Stimulated activated CD8-positive, alpha-beta memory T cell treated with anti-CD3 and anti-CD28 coated beads, Interleukin-15, amount 100 ng/mL, for 24 hours (primary cell): ENCODE results near the gene PRRC2C.
"Not testable (repeated sequence)": the region's sequence is repeated elsewhere in the genome, so short reads cannot be mapped to it uniquely, and the experiment has no call there.

ENCODE experiments used
- DNase-seq: peaks from one replicate; pipeline ENCODE4 v3.0.0-alpha.2; 2020; ENCODE audit warnings: low read depth

The PRRC2C gene

GRCh38 chr1:171500803-171501202, 15.5 kb downstream of the PRRC2C start:
- no peak for DNase-seq

- DNase-seq: no peak
Observed at GRCh38 chr1:171501305-171502024, 16.1 kb downstream of the PRRC2C start.

- DNase-seq: no peak
Observed at GRCh38 chr1:171506525-171507304, 21.4 kb downstream of the PRRC2C start.

GRCh38 chr1:171507435-171507834, 22.1 kb downstream of the PRRC2C start:
- DNase-seq: no peak

- DNase-seq: no peak
Observed at GRCh38 chr1:171509191-171509590, 23.9 kb downstream of the PRRC2C start.

GRCh38 chr1:171513743-171514142, 28.4 kb downstream of the PRRC2C start:
- no peak for DNase-seq

- no peak for DNase-seq
Observed at GRCh38 chr1:171515299-171515698, 30.0 kb downstream of the PRRC2C start.

GRCh38 chr1:171515741-171516140, 30.4 kb downstream of the PRRC2C start:
- no peak for DNase-seq

- no peak for DNase-seq
Observed at GRCh38 chr1:171521567-171521966, 36.2 kb downstream of the PRRC2C start.

- DNase-seq: no peak
Observed at GRCh38 chr1:171530676-171531075, 45.3 kb downstream of the PRRC2C start.

- DNase-seq: no peak
Observed at GRCh38 chr1:171532520-171532919, 47.2 kb downstream of the PRRC2C start.

- DNase-seq: no peak
Observed at GRCh38 chr1:171545523-171545922, 60.2 kb downstream of the PRRC2C start.

- no peak for DNase-seq
Observed at GRCh38 chr1:171550050-171550449, 64.7 kb downstream of the PRRC2C start.

- DNase-seq: not testable (repeated sequence)
Observed at GRCh38 chr1:171550598-171551100, 65.3 kb downstream of the PRRC2C start.

- DNase-seq: not testable (repeated sequence)
Observed at GRCh38 chr1:171553960-171554359, 68.6 kb downstream of the PRRC2C start.

GRCh38 chr1:171563675-171564074, 78.3 kb downstream of the PRRC2C start:
- DNase-seq: no peak

GRCh38 chr1:171566467-171566866, 81.1 kb downstream of the PRRC2C start:
- DNase-seq: no peak

- DNase-seq: no peak
Observed at GRCh38 chr1:171570295-171570694, 85.0 kb downstream of the PRRC2C start.

GRCh38 chr1:171576144-171576543, 90.8 kb downstream of the PRRC2C start:
- no peak for DNase-seq

GRCh38 chr1:171581226-171581625, 95.9 kb downstream of the PRRC2C start:
- DNase-seq: no peak

GRCh38 chr1:171581766-171582165, 96.4 kb downstream of the PRRC2C start:
- DNase-seq: no peak

- DNase-seq: no peak
Observed at GRCh38 chr1:171582589-171582988, 97.3 kb downstream of the PRRC2C start.

- DNase-seq: no peak
Observed at GRCh38 chr1:171583591-171584201, 98.4 kb downstream of the PRRC2C start.
